PFSK-1 (cell line): ENCODE results near the gene APOL3.

Experiments
- FOXP2 ChIP-seq: optimal IDR thresholded peaks from 2 replicates; pipeline ENCODE3; 2011; ENCODE audit warnings: borderline replicate concordance, control low read depth, inconsistent platforms; ENCODE audit not compliant: insufficient read depth; ENCODE audit errors: extremely low read length, extremely low read depth
- REST ChIP-seq, 2 experiments: IDR thresholded peaks; 2 replicates each; pipeline versions ENCODE4 v1.6.1 to v1.8.0; 2011 to 2012; ENCODE audit warnings: low read depth in 2 of 2, low read length in 2 of 2, control low read depth in 1 of 2, inconsistent platforms in 1 of 2, mild to moderate bottlenecking in 1 of 2, moderate library complexity in 1 of 2; ENCODE audit not compliant: insufficient read depth in 1 of 2
- TAF1 ChIP-seq: IDR thresholded peaks from 2 replicates; pipeline ENCODE4 v1.6.1; 2012; ENCODE audit warnings: low read length, control low read depth, borderline replicate concordance; ENCODE audit not compliant: insufficient read depth

- TF ChIP-seq TAF1 (no peak), FOXP2 (no peak), REST (IDR thresholded peaks at IDR 0.05; ENCODE audit: insufficient read depth in 1 of 2, low read depth in 2 of 2, low read length in 2 of 2) (no peak)
These were observed 16.6 kb upstream of the APOL3 start for GRCh38 chr22:36177160-36177559.
